ENCODE measurements around the gene ANO3. TPM values are rescaled to one million over a fixed set of nuclear protein-coding genes. Genes with fewer than 3 reads are reported as not detected.

The ANO3 gene
- total RNA-seq, 4 donors from 2014 or later, result 0.18 to 0.47 TPM; not detected in 2

DNA sequence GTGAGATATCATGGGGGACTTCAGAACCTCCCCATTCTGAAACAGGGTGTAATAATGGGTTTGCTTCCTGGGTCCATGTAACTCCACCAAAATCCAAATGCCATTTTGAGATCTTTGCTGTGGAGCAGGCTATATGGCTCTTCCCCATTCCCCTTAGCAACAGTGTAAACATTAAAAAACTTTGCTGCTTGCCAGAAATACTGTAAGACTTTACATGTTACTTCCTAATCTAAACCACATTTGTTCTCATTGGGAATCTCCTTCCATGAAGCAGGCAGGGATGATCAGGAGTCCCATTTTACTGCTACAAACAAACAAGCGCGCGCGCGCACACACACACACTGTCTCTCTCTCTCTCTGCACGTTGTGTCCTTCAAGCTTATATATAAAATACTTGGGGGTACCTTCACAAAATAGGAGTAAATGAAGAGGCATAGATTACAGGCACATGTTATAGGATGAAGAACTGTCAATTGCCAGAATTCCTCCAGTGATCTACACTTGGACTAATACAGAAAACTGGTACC lies 86.5 kb downstream of the ANO3 start:
- Histone ChIP-seq H3K4me3 (no peak overlapping the region), H3K27me3 (no peaks in the 10 kb centered on the region), H3K36me3 (no peaks in the 10 kb centered on the region), H3K27ac (no peak overlapping the region), H3K9me3 (no peaks in the 10 kb centered on the region), H3K4me1 (no peaks in the 10 kb centered on the region)
- no peak for TF ChIP-seq POLR2A (IDR thresholded peaks at IDR 0.05)
- TF ChIP-seq, protein P1, sequence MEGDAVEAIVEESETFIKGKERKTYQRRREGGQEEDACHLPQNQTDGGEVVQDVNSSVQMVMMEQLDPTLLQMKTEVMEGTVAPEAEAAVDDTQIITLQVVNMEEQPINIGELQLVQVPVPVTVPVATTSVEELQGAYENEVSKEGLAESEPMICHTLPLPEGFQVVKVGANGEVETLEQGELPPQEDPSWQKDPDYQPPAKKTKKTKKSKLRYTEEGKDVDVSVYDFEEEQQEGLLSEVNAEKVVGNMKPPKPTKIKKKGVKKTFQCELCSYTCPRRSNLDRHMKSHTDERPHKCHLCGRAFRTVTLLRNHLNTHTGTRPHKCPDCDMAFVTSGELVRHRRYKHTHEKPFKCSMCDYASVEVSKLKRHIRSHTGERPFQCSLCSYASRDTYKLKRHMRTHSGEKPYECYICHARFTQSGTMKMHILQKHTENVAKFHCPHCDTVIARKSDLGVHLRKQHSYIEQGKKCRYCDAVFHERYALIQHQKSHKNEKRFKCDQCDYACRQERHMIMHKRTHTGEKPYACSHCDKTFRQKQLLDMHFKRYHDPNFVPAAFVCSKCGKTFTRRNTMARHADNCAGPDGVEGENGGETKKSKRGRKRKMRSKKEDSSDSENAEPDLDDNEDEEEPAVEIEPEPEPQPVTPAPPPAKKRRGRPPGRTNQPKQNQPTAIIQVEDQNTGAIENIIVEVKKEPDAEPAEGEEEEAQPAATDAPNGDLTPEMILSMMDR (IDR thresholded peaks at IDR 0.05), result no peak
- DNase-seq, result no peak

DNA sequence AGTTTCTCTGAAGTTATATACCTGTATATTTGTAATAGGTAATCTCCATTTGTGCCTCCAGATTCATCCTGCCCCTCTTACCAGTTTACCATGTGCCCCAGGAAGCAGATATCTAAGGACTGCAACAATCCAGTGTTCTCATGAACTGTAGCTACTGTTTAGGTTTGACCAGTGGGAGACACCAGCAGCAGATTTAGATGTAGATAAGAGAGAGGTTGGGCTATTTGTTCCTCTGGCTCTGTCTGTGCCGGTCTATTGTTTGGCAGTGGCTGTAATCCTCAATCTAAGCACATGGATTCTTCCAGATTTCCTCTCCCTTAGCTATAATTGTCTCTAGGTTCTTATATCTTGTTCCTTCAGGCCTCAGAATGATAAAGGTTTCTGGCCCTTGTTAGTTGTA lies 88.4 kb downstream of the ANO3 start:
- no peak overlapping the region for H3K4me3 ChIP-seq
- no peak overlapping the region for H3K27ac ChIP-seq
- no peaks in the 10 kb centered on the region for H3K36me3 ChIP-seq
- TF ChIP-seq, protein P1 (IDR thresholded peaks at IDR 0.05), result no peak
- no peak for TF ChIP-seq POLR2A (IDR thresholded peaks at IDR 0.05)
- H3K27me3 ChIP-seq, result no peaks in the 10 kb centered on the region
- no peaks in the 10 kb centered on the region for H3K9me3 ChIP-seq
- DNase-seq, result no peak
- no peaks in the 10 kb centered on the region for H3K4me1 ChIP-seq

DNA sequence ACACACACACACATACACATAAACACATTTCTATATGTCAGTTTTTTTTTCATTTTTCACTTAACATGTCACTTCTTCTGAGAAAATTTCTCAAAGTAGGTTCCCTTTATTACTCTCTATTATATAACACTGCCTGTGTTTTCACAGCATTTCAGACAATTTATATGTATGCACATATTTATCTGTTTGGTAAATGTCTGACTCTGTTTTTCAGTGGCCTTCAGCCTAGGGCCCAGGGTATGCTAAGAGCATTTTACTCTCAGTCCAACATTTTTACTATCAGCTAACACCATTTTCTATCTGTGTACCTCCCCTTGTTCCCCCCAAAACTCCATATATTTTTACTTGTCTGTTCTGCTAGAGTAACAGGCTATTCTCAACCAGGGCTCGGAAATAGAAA lies 92.3 kb downstream of the ANO3 start:
- Histone ChIP-seq H3K4me1 (no peaks in the 10 kb centered on the region), H3K27me3 (no peaks in the 10 kb centered on the region), H3K4me3 (no peak overlapping the region), H3K27ac (no peak overlapping the region), H3K9me3 (no peaks in the 10 kb centered on the region), H3K36me3 (no peaks in the 10 kb centered on the region)
- no peak for DNase-seq
- TF ChIP-seq, protein P1 (IDR thresholded peaks at IDR 0.05), result no peak
- no peak for TF ChIP-seq POLR2A (IDR thresholded peaks at IDR 0.05)

DNA sequence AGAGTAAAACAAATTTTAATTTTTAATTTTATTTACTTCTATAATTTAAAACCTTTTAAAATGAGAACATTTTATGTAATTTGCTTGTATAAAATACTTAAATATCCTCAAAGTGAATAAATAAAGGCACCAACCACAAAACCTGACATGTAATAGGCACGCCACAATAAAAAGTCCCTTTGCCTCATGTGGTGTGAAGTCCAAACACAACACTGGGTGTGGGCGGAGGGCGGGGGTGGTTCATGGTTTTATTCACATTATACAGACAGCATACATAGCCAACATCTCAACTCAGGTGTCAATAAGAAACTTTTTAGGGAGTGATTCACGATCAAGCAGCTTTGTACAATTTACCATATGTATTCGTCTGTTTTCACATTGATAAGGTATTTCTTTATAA lies 107.9 kb downstream of the ANO3 start:
- no peak for DNase-seq
- Histone ChIP-seq H3K36me3 (no peaks in the 10 kb centered on the region), H3K4me3 (no peak overlapping the region), H3K27ac (no peak overlapping the region), H3K9me3 (no peaks in the 10 kb centered on the region), H3K27me3 (no peaks in the 10 kb centered on the region), H3K4me1 (no peaks in the 10 kb centered on the region)
- no peak for TF ChIP-seq POLR2A (IDR thresholded peaks at IDR 0.05)
- TF ChIP-seq, protein P1 (IDR thresholded peaks at IDR 0.05), result no peak

DNA sequence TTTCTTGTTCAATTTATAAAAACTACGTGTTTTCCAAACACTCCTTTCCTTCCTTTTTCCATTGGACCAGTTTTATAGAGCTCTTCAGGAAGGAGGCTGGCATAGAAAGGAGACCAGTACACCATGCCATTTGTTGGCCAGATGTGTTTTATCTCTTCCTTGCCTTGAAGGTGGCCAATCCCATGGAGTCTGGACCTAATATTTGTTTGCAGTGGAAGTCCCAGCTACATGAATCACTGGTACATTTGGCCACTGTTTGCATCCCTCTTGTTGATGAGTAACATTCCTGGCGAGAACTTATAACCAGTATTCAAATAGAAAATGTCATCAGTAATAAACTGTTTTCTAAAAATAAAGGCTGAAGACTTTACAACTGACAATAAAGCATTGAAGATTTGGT lies 110.2 kb downstream of the ANO3 start:
- Histone ChIP-seq H3K27ac (no peak overlapping the region), H3K9me3 (no peaks in the 10 kb centered on the region), H3K4me3 (no peak overlapping the region), H3K36me3 (no peaks in the 10 kb centered on the region), H3K27me3 (no peaks in the 10 kb centered on the region), H3K4me1 (no peaks in the 10 kb centered on the region)
- no peak for DNase-seq
- TF ChIP-seq, protein P1 (IDR thresholded peaks at IDR 0.05), result no peak
- no peak for TF ChIP-seq POLR2A (IDR thresholded peaks at IDR 0.05)

DNA sequence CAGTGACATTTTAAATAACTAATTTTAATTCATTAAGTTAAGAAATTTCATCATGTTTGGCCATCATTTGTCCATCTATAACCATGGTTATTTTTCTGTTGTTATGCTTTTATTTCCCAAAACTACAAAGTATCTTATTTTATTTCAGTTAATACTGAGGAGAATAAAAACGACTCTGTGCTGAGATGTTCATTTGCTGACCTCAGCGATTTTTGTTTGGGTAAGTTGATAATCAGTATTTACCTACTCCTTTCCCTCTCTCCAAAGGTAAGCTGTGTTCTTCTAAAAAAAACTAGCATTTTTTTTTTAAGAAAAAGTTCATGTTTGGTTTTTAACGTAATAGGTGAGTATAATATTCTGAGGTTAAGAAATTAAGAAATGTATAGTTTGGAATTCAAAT lies 111.7 kb downstream of the ANO3 start:
- Histone ChIP-seq H3K27me3 (no peaks in the 10 kb centered on the region), H3K9me3 (no peaks in the 10 kb centered on the region), H3K36me3 (no peaks in the 10 kb centered on the region), H3K27ac (no peak overlapping the region), H3K4me3 (no peak overlapping the region), H3K4me1 (no peaks in the 10 kb centered on the region)
- TF ChIP-seq, protein P1 (IDR thresholded peaks at IDR 0.05), result no peak
- TF ChIP-seq POLR2A (IDR thresholded peaks at IDR 0.05), result no peak
- DNase-seq, result no peak
